HEK293 (cell line): ENCODE measurements around the gene SYNPR.
"Not testable (repeated sequence)": the region's sequence is repeated elsewhere in the genome, so short reads cannot be mapped to it uniquely, and the experiment has no call there.

ENCODE experiments used
- CTCF ChIA-PET: fragments of 350-600 bp; formaldehyde crosslinking; extraction: SDS; loops from one replicate; lab custom pipeline; 2021; ENCODE audit warnings: antibody characterized with exemption; lab: Yijun Ruan, JAX
- POLR2A ChIA-PET: fragments of 300-600 bp; formaldehyde crosslinking; extraction: SDS; loops from one replicate; lab custom pipeline; 2020; ENCODE audit warnings: antibody characterized with exemption, inconsistent platforms; lab: Yijun Ruan, JAX
- H3K27ac ChIP-seq: fragments of 200-500 bp; sonication (Bioruptor generic); 2 replicates; pipeline ENCODE4 v1.5.1; 2014; ENCODE audit warnings: low read depth, low read length, control low read depth, inconsistent platforms; ENCODE audit errors: extremely low read depth
- H3K36me3 ChIP-seq, 2 experiments: fragments of 200-500 bp in 1 of 2; sonication (Bioruptor generic) in 1 of 2; 1 replicate in 1 of 2; 2 replicates in 1 of 2; pipeline ENCODE4 v1.5.1; 2014 to 2017; ENCODE audit warnings: inconsistent platforms in 2 of 2, low read length in 2 of 2; ENCODE audit not compliant: control insufficient read depth in 2 of 2, insufficient read depth in 1 of 2
- H3K4me1 ChIP-seq: fragments of 200-500 bp; sonication (Bioruptor generic); 2 replicates; pipeline ENCODE4 v1.5.1; 2014; ENCODE audit warnings: mild to moderate bottlenecking, low read length, inconsistent platforms; ENCODE audit not compliant: control insufficient read depth, insufficient read depth
- H3K4me3 ChIP-seq: 2 replicates; pipeline ENCODE4 v1.5.1; 2011; ENCODE audit warnings: low read depth, mild to moderate bottlenecking, control low read depth, low read length, moderate library complexity
- H3K9me3 ChIP-seq: fragments of 200-500 bp; sonication (Bioruptor generic); 2 replicates; pipeline ENCODE4 v1.5.1; 2014; ENCODE audit warnings: low read depth, low read length, inconsistent platforms; ENCODE audit not compliant: control insufficient read depth, insufficient read depth
- GFI1B ChIP-seq: fragments of 450-650 bp; formaldehyde crosslinking; IDR thresholded peaks from 2 replicates; pipeline ENCODE4 v1.5.1; 2016; ENCODE audit warnings: missing biosample characterization, missing genetic modification characterization
- OVOL3 ChIP-seq: fragments of 450-650 bp; formaldehyde crosslinking; IDR thresholded peaks from 2 replicates; pipeline ENCODE4 v1.5.1; 2016; ENCODE audit warnings: missing biosample characterization, missing genetic modification characterization
- REPIN1 ChIP-seq: fragments of 450-650 bp; formaldehyde crosslinking; IDR thresholded peaks from 2 replicates; pipeline ENCODE4 v1.5.1; 2017; ENCODE audit warnings: missing biosample characterization, missing genetic modification characterization, low read depth
- SETDB1 ChIP-seq: IDR thresholded peaks from one replicate; pipeline ENCODE4 v1.6.1; 2017; ENCODE audit warnings: mild to moderate bottlenecking, low read length, moderate library complexity, mixed read lengths; ENCODE audit not compliant: insufficient read length
- ZNF16 ChIP-seq: fragments of 450-650 bp; formaldehyde crosslinking; IDR thresholded peaks from 2 replicates; pipeline ENCODE4 v1.5.1; 2016; ENCODE audit warnings: low read depth, missing biosample characterization, missing genetic modification characterization
- ZNF19 ChIP-seq: fragments of 450-650 bp; formaldehyde crosslinking; IDR thresholded peaks from 2 replicates; pipeline ENCODE4; 2016; ENCODE audit warnings: missing biosample characterization, missing genetic modification characterization, low read depth
- ZNF280C ChIP-seq: fragments of 450-650 bp; formaldehyde crosslinking; IDR thresholded peaks from 2 replicates; pipeline ENCODE4 v1.5.1; 2016; ENCODE audit warnings: missing biosample characterization, missing genetic modification characterization
- ZNF555 ChIP-seq: fragments of 450-650 bp; formaldehyde crosslinking; conservative IDR thresholded peaks from 2 replicates; pipeline ENCODE4 v1.5.1; 2017; ENCODE audit warnings: missing biosample characterization, mild to moderate bottlenecking, missing genetic modification characterization, inconsistent platforms
- ZNF626 ChIP-seq: fragments of 450-650 bp; sonication (Bioruptor Pico); formaldehyde crosslinking; IDR thresholded peaks from 2 replicates; pipeline ENCODE4 v1.5.1; 2018; ENCODE audit warnings: missing biosample characterization, missing genetic modification characterization, inconsistent platforms
- ZNF791 ChIP-seq: fragments of 450-650 bp; formaldehyde crosslinking; IDR thresholded peaks from 2 replicates; pipeline ENCODE4 v1.5.1; 2016; ENCODE audit warnings: missing biosample characterization, missing genetic modification characterization
- ZSCAN30 ChIP-seq: fragments of 450-650 bp; IDR thresholded peaks from 2 replicates; pipeline ENCODE4 v1.5.1; 2018; ENCODE audit warnings: missing biosample characterization, mild to moderate bottlenecking, missing genetic modification characterization, moderate library complexity
- TF ChIP-seq, protein P1 (sequence below): fragments of 450-650 bp; formaldehyde crosslinking; IDR thresholded peaks from 2 replicates; pipeline ENCODE4 v1.5.1; 2016; ENCODE audit warnings: missing biosample characterization, missing genetic modification characterization
- TF ChIP-seq, protein P2 (sequence below): fragments of 450-650 bp; formaldehyde crosslinking; IDR thresholded peaks from 2 replicates; pipeline ENCODE4 v1.5.1; 2016; ENCODE audit warnings: missing biosample characterization, missing genetic modification characterization

SYNPR gene

GRCh38 chr3:63642488-63642887, 364.4 kb downstream of the SYNPR start:
- Histone ChIP-seq H3K9me3 (no peaks in the 10 kb centered on the region), H3K4me1 (no peaks in the 10 kb centered on the region), H3K27ac (no peak overlapping the region), H3K4me3 (no peak overlapping the region), H3K36me3 (no peaks in the 10 kb centered on the region)
- CTCF ChIA-PET, result no interaction called here
- TF ChIP-seq ZNF555 (no peak), ZNF626 (no peak), ZNF19 (tag by site-specific recombination) (no peak), ZNF791 (tag by site-specific recombination) (no peak), REPIN1 (tag by site-specific recombination) (no peak), ZNF280C (tag by site-specific recombination) (no peak)
- POLR2A ChIA-PET, result no interaction called here

DNA sequence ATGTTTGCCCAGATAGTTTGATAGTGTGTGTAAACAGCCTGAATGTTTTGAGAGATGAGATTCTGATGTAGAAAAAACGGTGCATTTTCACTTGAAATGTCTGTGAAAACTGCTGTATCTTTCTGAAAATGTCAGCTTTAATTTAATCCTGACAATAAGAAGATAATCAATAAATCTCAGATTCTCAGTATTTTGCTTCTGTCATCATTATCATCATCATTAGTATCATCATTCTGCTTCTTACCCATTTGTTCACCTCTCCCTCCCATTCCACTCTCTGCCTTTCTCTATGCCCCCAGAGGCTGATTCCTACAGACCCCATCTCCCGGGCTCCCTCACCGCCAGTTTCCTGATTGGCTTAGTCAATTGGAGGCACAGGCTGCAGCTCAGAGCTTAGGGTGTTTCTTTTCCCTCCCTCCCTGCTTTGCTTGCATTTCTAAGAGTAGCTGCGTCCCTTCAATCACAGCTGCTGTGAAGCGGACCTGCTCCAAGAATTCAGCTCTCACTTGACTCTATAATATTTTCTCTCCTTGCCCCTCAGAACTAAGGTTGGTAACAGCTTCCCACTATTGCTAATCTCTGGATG, 366.2 kb downstream of the SYNPR start:
- Histone ChIP-seq H3K9me3 (no peaks in the 10 kb centered on the region), H3K27ac (no peak overlapping the region), H3K4me3 (no peak overlapping the region), H3K4me1 (no peaks in the 10 kb centered on the region), H3K36me3 (no peaks in the 10 kb centered on the region)
- ChIA-PET CTCF (interaction anchor here (0.6 kb wide), 1 partner anchor 277 kb away, joined by 3 read pairs; no protein-coding TSS in a partner anchor), POLR2A (no interaction called here)
- TF ChIP-seq ZNF16 (tag by site-specific recombination) (no peak), GFI1B (tag by site-specific recombination) (no peak), REPIN1 (tag by site-specific recombination) (no peak), SETDB1 (peak; percentile 27), OVOL3 (no peak), ZSCAN30 (tag by site-specific recombination) (no peak)
- TF ChIP-seq, protein P1, sequence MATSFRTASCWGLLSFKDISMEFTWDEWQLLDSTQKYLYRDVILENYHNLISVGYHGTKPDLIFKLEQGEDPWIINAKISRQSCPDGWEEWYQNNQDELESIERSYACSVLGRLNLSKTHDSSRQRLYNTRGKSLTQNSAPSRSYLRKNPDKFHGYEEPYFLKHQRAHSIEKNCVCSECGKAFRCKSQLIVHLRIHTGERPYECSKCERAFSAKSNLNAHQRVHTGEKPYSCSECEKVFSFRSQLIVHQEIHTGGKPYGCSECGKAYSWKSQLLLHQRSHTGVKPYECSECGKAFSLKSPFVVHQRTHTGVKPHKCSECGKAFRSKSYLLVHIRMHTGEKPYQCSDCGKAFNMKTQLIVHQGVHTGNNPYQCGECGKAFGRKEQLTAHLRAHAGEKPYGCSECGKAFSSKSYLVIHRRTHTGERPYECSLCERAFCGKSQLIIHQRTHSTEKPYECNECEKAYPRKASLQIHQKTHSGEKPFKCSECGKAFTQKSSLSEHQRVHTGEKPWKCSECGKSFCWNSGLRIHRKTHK (tag by site-specific recombination), result no peak
- TF ChIP-seq, protein P2, sequence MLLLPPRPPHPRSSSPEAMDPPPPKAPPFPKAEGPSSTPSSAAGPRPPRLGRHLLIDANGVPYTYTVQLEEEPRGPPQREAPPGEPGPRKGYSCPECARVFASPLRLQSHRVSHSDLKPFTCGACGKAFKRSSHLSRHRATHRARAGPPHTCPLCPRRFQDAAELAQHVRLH (tag by site-specific recombination), result no peak

- CTCF ChIA-PET, H3K27ac ChIP-seq, H3K36me3 ChIP-seq, H3K9me3 ChIP-seq, H3K4me1 ChIP-seq, POLR2A ChIA-PET, H3K4me3 ChIP-seq: not testable (repeated sequence)
Measured at GRCh38 chr3:63644928-63645781, 367.0 kb downstream of the SYNPR start.
